ENCODE measurements around the gene SLC19A1.

The SLC19A1 gene

GRCh38 chr21:45557616-45558043 is 15.4 kb upstream of the SLC19A1 start:
- DNase-seq = peak; percentile 26

GRCh38 chr21:45556645-45557615 is 14.7 kb upstream of the SLC19A1 start:
- DNase-seq = peak; percentile 37

- no peak for DNase-seq
Observed at GRCh38 chr21:45556302-45556644, 14.0 kb upstream of the SLC19A1 start.

- peak; percentile 85 for DNase-seq
Observed at GRCh38 chr21:45555557-45556301, 13.5 kb upstream of the SLC19A1 start.

- no peak for DNase-seq
Observed at GRCh38 chr21:45555251-45555556, 13.0 kb upstream of the SLC19A1 start.

- DNase-seq = peak; percentile 88
Observed at GRCh38 chr21:45554477-45555175, 12.4 kb upstream of the SLC19A1 start.

- DNase-seq = peak; percentile 24
Observed at GRCh38 chr21:45552696-45553391, 10.6 kb upstream of the SLC19A1 start.

- peak; percentile 19 for DNase-seq
Observed at GRCh38 chr21:45551783-45552695, 9.8 kb upstream of the SLC19A1 start.

GRCh38 chr21:45551316-45551715 is 9.1 kb upstream of the SLC19A1 start:
- peak; percentile 26 for DNase-seq

- DNase-seq = peak; percentile 37
Observed at GRCh38 chr21:45550522-45551210, 8.4 kb upstream of the SLC19A1 start.

GRCh38 chr21:45549626-45550463 is 7.6 kb upstream of the SLC19A1 start:
- peak; percentile 29 for DNase-seq

GRCh38 chr21:45548711-45549491 is 6.7 kb upstream of the SLC19A1 start:
- no peak for DNase-seq

GRCh38 chr21:45547545-45547900 is 5.3 kb upstream of the SLC19A1 start:
- peak; percentile 10 for DNase-seq

GRCh38 chr21:45546636-45547544 is 4.7 kb upstream of the SLC19A1 start:
- DNase-seq = peak; percentile 8

- DNase-seq = peak; percentile 22
Observed at GRCh38 chr21:45545691-45546531, 3.7 kb upstream of the SLC19A1 start.

GRCh38 chr21:45545236-45545570 is 3.0 kb upstream of the SLC19A1 start:
- no peak for DNase-seq

All from left hindlimb (tissue), 1 donor.